ENCODE data around the gene DPP6.
"Not testable (repeated sequence)": the region's sequence is repeated elsewhere in the genome, so short reads cannot be mapped to it uniquely, and the experiment has no call there.

DNA sequence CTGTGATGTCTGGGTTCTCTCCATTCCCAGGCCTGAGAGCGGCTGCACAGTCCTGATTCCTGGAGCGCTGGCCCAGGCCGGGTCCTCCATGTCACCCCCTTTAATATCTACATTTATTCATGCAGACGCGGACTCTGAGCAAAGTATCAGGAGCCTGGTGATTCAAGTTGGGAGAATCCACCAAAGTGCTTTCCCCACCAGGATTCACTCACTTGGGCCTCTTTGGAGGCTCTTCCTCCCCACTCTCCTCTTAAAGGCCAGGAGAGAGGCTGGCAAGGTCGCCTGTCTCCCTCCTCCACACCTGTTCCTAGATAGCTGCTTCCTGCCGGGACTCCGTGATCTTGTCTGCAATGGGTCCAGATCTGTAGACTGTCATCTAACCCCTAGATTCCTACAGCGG lies 98.5 kb downstream of the DPP6 start:
- not testable (repeated sequence) for TF ChIP-seq POLR2A (IDR thresholded peaks at IDR 0.05)
- TF ChIP-seq, protein P1, sequence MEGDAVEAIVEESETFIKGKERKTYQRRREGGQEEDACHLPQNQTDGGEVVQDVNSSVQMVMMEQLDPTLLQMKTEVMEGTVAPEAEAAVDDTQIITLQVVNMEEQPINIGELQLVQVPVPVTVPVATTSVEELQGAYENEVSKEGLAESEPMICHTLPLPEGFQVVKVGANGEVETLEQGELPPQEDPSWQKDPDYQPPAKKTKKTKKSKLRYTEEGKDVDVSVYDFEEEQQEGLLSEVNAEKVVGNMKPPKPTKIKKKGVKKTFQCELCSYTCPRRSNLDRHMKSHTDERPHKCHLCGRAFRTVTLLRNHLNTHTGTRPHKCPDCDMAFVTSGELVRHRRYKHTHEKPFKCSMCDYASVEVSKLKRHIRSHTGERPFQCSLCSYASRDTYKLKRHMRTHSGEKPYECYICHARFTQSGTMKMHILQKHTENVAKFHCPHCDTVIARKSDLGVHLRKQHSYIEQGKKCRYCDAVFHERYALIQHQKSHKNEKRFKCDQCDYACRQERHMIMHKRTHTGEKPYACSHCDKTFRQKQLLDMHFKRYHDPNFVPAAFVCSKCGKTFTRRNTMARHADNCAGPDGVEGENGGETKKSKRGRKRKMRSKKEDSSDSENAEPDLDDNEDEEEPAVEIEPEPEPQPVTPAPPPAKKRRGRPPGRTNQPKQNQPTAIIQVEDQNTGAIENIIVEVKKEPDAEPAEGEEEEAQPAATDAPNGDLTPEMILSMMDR (IDR thresholded peaks at IDR 0.05), result not testable (repeated sequence)
